Endothelial cell of umbilical vein (primary cell): Measurements from ENCODE around the gene HAGH. TPM values are rescaled to one million over a fixed set of nuclear protein-coding genes. Genes with fewer than 3 reads are reported as not detected.

Source experiments
- BruUV-seq: library from RNA; stranded (reverse); fragments of 400-500 nt; replicated peaks from 2 replicates; lab custom pipeline; 2021; lab: Mats Ljungman, UMichigan
- CTCF ChIA-PET: fragments of 300-600, 350-600 bp; sonication (Branson Sonifier 250); formaldehyde crosslinking; loops from one replicate; lab custom pipeline; 2021; ENCODE audit warnings: antibody characterized with exemption, inconsistent platforms; lab: Charles Lee
- POLR2A ChIA-PET: fragments of 300-600, 350-600 bp; sonication (Branson Sonifier 250); formaldehyde crosslinking; loops from one replicate; lab custom pipeline; 2021; ENCODE audit warnings: antibody characterized with exemption, inconsistent platforms; lab: Charles Lee
- DNase-seq: peaks from one replicate; pipeline ENCODE4 v3.0.0-alpha.2; 2011; ENCODE audit warnings: low read depth, low spot score
- FAIRE-seq: peaks from 2 replicates; lab custom pipeline; 2011; peaks lifted over from hg19 to GRCh38; lab: Jason Lieb, UNC
- H2AFZ ChIP-seq: 2 replicates; pipeline ENCODE4 v1.6.0; 2012; ENCODE audit warnings: low read depth, low read length, control low read depth, inconsistent platforms
- H3K27ac ChIP-seq: 2 replicates; pipeline ENCODE4 v1.5.1; 2011; ENCODE audit warnings: low read depth, mild to moderate bottlenecking, control low read depth, low read length, moderate library complexity; ENCODE audit not compliant: insufficient read depth
- H3K27me3 ChIP-seq, 2 experiments: 2 replicates each; pipeline versions ENCODE4 v1.6.0 to v1.6.1; 2011; ENCODE audit warnings: low read length in 2 of 2, mixed read lengths in 1 of 2; ENCODE audit not compliant: control insufficient read depth in 2 of 2, insufficient read depth in 2 of 2
- H3K36me3 ChIP-seq, 2 experiments: 2 replicates in 1 of 2; 3 replicates in 1 of 2; pipeline ENCODE4 v1.5.1; 2011; ENCODE audit warnings: low read length in 2 of 2, mild to moderate bottlenecking in 1 of 2, moderate library complexity in 1 of 2; ENCODE audit not compliant: control insufficient read depth in 2 of 2, insufficient read depth in 2 of 2; ENCODE audit errors: extremely low read depth in 1 of 2
- H3K4me1 ChIP-seq: 3 replicates; pipeline ENCODE4 v1.5.1; 2011; ENCODE audit warnings: mild to moderate bottlenecking, low read length; ENCODE audit not compliant: control insufficient read depth, insufficient read depth; ENCODE audit errors: extremely low read depth
- H3K4me2 ChIP-seq: 2 replicates; pipeline ENCODE4 v1.6.1; 2011; ENCODE audit warnings: low read length, control low read depth, mixed read lengths; ENCODE audit not compliant: insufficient read depth
- H3K4me3 ChIP-seq, 3 experiments: fragments of 200-600 bp in 1 of 3; sonication (generic), shearing (Covaris generic) in 1 of 3; replicated peaks in 1 of 3; 2 replicates each; pipeline ENCODE4 v1.5.1; 2011 to 2016; ENCODE audit warnings: control low read depth in 3 of 3, low read length in 3 of 3, mild to moderate bottlenecking in 2 of 3, inconsistent platforms in 1 of 3, low read depth in 1 of 3, moderate library complexity in 1 of 3; ENCODE audit not compliant: insufficient read depth in 1 of 3
- H3K79me2 ChIP-seq: 2 replicates; pipeline ENCODE4 v1.6.0; 2012; ENCODE audit warnings: low read length, inconsistent platforms; ENCODE audit not compliant: control insufficient read depth, insufficient read depth
- H3K9ac ChIP-seq: replicated peaks from 2 replicates; pipeline ENCODE3; 2011; ENCODE audit warnings: low read length, control low read depth; ENCODE audit not compliant: insufficient read depth; ENCODE audit errors: extremely low read depth
- H3K9me1 ChIP-seq: replicated peaks from 3 replicates; pipeline ENCODE4 v1.6.0; 2011; ENCODE audit warnings: mild to moderate bottlenecking, low read length; ENCODE audit not compliant: control insufficient read depth, insufficient read depth; ENCODE audit errors: extremely low read depth
- H3K9me3 ChIP-seq: replicated peaks from 2 replicates; pipeline ENCODE4 v1.5.1; 2012; ENCODE audit warnings: low read length, inconsistent platforms; ENCODE audit not compliant: control insufficient read depth, insufficient read depth
- H4K20me1 ChIP-seq: replicated peaks from 2 replicates; pipeline ENCODE3; 2011; ENCODE audit warnings: mild to moderate bottlenecking, low read length; ENCODE audit not compliant: control insufficient read depth, insufficient read depth; ENCODE audit errors: extremely low read depth
- EZH2 ChIP-seq: IDR thresholded peaks from 2 replicates; pipeline ENCODE4 v1.6.1; 2012; ENCODE audit warnings: borderline replicate concordance, low read depth, mild to moderate bottlenecking, moderate library complexity, low read length, inconsistent platforms; ENCODE audit not compliant: severe bottlenecking
- FOS ChIP-seq: IDR thresholded peaks from 2 replicates; pipeline ENCODE4 v1.6.1; 2011; ENCODE audit warnings: mild to moderate bottlenecking, low read length, moderate library complexity, borderline replicate concordance; ENCODE audit not compliant: insufficient read depth
- GATA2 ChIP-seq: IDR thresholded peaks from 2 replicates; pipeline ENCODE4 v1.7.0; 2011; ENCODE audit warnings: low read depth, mild to moderate bottlenecking, moderate library complexity, mixed read lengths, low read length; ENCODE audit not compliant: insufficient read length, insufficient read depth
- JUN ChIP-seq: IDR thresholded peaks from 2 replicates; pipeline ENCODE4 v1.6.1; 2011; ENCODE audit warnings: borderline replicate concordance, low read depth; ENCODE audit not compliant: insufficient read length, insufficient read depth
- MYC ChIP-seq: IDR thresholded peaks from one replicate; pipeline ENCODE4 v1.6.1; 2011; ENCODE audit warnings: mild to moderate bottlenecking, low read depth, low read length
- POLR2A ChIP-seq: IDR thresholded peaks from 2 replicates; pipeline ENCODE4 v1.6.1; 2012; ENCODE audit warnings: low read depth, mild to moderate bottlenecking, control low read depth, low read length
- POLR2AphosphoS5 ChIP-seq: IDR thresholded peaks from 2 replicates; pipeline ENCODE4 v1.6.1; 2012; ENCODE audit warnings: low read depth, mild to moderate bottlenecking, control low read depth, low read length, moderate library complexity; ENCODE audit not compliant: insufficient read depth
- dilution Hi-C: fragments of 300-500 bp; cut with MboI; formaldehyde crosslinking; loops from one replicate; pipeline ENCODE4 v1.15.0; 2019; ENCODE audit warnings: low sequenced_read_pairs; ENCODE audit not compliant: extremely low pct_ligation_motif_present
- intact Hi-C: fragments of 100-400 bp; cut with micrococcal nuclease; formaldehyde crosslinking; loops from one replicate; pipeline ENCODE4 v1.10.0; 2022
- polyA plus RNA-seq, 4 experiments: library from polyadenylated mRNA; depleted of rRNA in 3 of 4; stranded (reverse) in 3 of 4; unstranded in 1 of 4; fragments of >200 nt; gene quantifications; 2 replicates each; pipeline versions ENCODE4 v1.2.1 to v1.2.3, GENCODE V29; 2011 to 2012; ENCODE audit warnings: missing spikeins in 1 of 4
- total RNA-seq: library from RNA; stranded (reverse); gene quantifications from 2 replicates; pipeline ENCODE4 v1.2.3, GENCODE V29; 2021
- TF ChIP-seq, protein P1 (sequence below): IDR thresholded peaks from 2 replicates; pipeline ENCODE4 v1.6.1; 2011; ENCODE audit not compliant: insufficient read depth, insufficient read length
- TF ChIP-seq, protein P2 (sequence below), 2 donors: IDR thresholded peaks; 1 replicate in 1 of 2; 2 replicates in 1 of 2; pipeline ENCODE4 v1.5.1; 2011; ENCODE audit warnings: low read length in 2 of 2, mild to moderate bottlenecking in 2 of 2, moderate library complexity in 2 of 2, control low read depth in 1 of 2, inconsistent platforms in 1 of 2, low read depth in 1 of 2; ENCODE audit not compliant: insufficient read depth in 1 of 2; ENCODE audit errors: extremely low read depth in 1 of 2

Gene HAGH
- total and polyA plus RNA-seq, 2 donors (not counting 3 experiments of a cell fraction or from before 2014, with no cell fraction given) = 54.3 to 84.2 TPM

DNA sequence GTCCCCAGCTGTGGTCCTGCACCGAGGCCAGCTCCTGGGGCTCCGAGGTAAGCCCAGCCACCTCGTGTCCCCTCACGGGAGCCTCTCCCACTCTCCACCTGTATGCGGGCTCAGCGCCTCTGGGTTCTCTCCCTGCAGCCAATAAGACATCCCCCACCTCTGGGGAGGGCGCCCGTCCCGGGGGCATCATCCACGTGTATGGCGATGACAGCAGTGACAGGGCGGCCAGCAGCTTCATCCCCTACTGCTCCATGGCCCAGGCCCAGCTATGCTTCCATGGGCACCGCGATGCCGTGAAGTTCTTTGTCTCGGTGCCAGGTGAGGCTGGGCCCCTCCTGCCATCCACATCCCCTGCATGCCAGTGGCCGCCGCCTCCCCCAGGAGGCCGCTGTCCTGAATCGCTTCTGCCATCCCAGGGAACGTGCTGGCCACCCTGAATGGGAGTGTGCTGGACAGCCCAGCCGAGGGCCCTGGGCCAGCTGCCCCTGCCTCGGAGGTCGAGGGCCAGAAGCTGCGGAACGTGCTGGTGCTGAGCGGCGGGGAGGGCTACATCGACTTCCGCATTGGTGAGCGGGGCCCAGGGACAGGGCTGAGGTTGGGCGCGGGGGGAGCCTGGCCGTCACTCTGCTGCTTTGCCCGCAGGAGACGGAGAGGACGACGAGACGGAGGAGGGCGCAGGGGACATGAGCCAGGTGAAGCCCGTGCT, 58.4 kb downstream of the HAGH start:
- H2AFZ ChIP-seq = no peak overlapping the region
- no peaks in the 10 kb centered on the region for H3K9me1 ChIP-seq
- no peak overlapping the region for H3K4me2 ChIP-seq
- H3K9ac ChIP-seq = no peak overlapping the region
- H3K4me1 ChIP-seq = peaks cover 11% of the 10 kb centered on the region
- no peaks in the 10 kb centered on the region for H4K20me1 ChIP-seq
- BruUV-seq = no TSS peak
- H3K9me3 ChIP-seq = no peaks in the 10 kb centered on the region
- intact Hi-C loops (no loop called here), dilution Hi-C loops (no loop called here)
- no peak for FAIRE-seq
- POLR2A ChIA-PET = no interaction called here
- H3K36me3 ChIP-seq = peaks cover 3 to 40% of the 10 kb centered on the region in 2 experiments
- no peak for TF ChIP-seq POLR2A
- no peak for TF ChIP-seq FOS
- TF ChIP-seq POLR2AphosphoS5 = no peak
- TF ChIP-seq MYC = no peak
- TF ChIP-seq GATA2 = no peak
- no peak for TF ChIP-seq EZH2
- TF ChIP-seq, protein P1, sequence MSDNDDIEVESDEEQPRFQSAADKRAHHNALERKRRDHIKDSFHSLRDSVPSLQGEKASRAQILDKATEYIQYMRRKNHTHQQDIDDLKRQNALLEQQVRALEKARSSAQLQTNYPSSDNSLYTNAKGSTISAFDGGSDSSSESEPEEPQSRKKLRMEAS = no peak
- no peak for TF ChIP-seq JUN
- TF ChIP-seq, protein P2, sequence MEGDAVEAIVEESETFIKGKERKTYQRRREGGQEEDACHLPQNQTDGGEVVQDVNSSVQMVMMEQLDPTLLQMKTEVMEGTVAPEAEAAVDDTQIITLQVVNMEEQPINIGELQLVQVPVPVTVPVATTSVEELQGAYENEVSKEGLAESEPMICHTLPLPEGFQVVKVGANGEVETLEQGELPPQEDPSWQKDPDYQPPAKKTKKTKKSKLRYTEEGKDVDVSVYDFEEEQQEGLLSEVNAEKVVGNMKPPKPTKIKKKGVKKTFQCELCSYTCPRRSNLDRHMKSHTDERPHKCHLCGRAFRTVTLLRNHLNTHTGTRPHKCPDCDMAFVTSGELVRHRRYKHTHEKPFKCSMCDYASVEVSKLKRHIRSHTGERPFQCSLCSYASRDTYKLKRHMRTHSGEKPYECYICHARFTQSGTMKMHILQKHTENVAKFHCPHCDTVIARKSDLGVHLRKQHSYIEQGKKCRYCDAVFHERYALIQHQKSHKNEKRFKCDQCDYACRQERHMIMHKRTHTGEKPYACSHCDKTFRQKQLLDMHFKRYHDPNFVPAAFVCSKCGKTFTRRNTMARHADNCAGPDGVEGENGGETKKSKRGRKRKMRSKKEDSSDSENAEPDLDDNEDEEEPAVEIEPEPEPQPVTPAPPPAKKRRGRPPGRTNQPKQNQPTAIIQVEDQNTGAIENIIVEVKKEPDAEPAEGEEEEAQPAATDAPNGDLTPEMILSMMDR (IDR thresholded peaks at IDR 0.05; ENCODE audit: extremely low read depth in 1 of 2, insufficient read depth in 1 of 2, low read depth in 1 of 2, low read length in 2 of 2) = no peak
- DNase-seq = no peak
- no peak overlapping the region for H3K27ac ChIP-seq
- peaks cover 6% of the 10 kb centered on the region for H3K79me2 ChIP-seq
- H3K4me3 ChIP-seq = no peak overlapping the region
- H3K27me3 ChIP-seq = no peaks in the 10 kb centered on the region
- CTCF ChIA-PET = interaction anchor here (1.3 kb wide), 1 partner anchor 62 kb away, joined by 3 read pairs; the partner anchor contains the start of gene MAPK8IP3
